HG02763 (cell line): ENCODE measurements around the gene PCDH7.

Experiments
- ATAC-seq: cut with Tn5 transposase; IDR thresholded peaks from one replicate; pipeline ENCODE4 v1.9.1; 2021; ENCODE audit warnings: mild to moderate bottlenecking, moderate library complexity; ENCODE audit not compliant: unreplicated experiment

The PCDH7 gene

GRCh38 chr4:30720021-30720660 lies at the start of gene PCDH7:
PCDH7 (plus strand) TSS chr4:30720369; CDS start chr4:30721423, 1,054 bp downstream.
- ATAC-seq: no peak

GRCh38 chr4:30671926-30672448 lies 48.2 kb upstream of the PCDH7 start:
- no peak for ATAC-seq

- ATAC-seq: no peak
Observed at GRCh38 chr4:30696191-30696590, 24.0 kb upstream of the PCDH7 start.

- no peak for ATAC-seq
Observed at GRCh38 chr4:30714408-30715031, 5.6 kb upstream of the PCDH7 start.

GRCh38 chr4:30716158-30716557 lies 4.0 kb upstream of the PCDH7 start:
- ATAC-seq: no peak

- no peak for ATAC-seq
Observed at GRCh38 chr4:30716681-30717207, 3.4 kb upstream of the PCDH7 start.

- no peak for ATAC-seq
Observed at GRCh38 chr4:30717208-30718020, 2.8 kb upstream of the PCDH7 start.

GRCh38 chr4:30718021-30718542 lies 2.1 kb upstream of the PCDH7 start:
- ATAC-seq: no peak

GRCh38 chr4:30718641-30719453 lies 1.3 kb upstream of the PCDH7 start:
- ATAC-seq: no peak

- ATAC-seq: no peak
Observed at GRCh38 chr4:30719454-30720020, 632 bp upstream of the PCDH7 start.

- ATAC-seq: no peak
Observed at GRCh38 chr4:30720661-30721184, 554 bp downstream of the PCDH7 start.

- ATAC-seq: no peak
Observed at GRCh38 chr4:30721185-30722091, 1.3 kb downstream of the PCDH7 start.

GRCh38 chr4:30722092-30722358 lies 1.9 kb downstream of the PCDH7 start:
- no peak for ATAC-seq

GRCh38 chr4:30722359-30723200 lies 2.4 kb downstream of the PCDH7 start:
- no peak for ATAC-seq

- no peak for ATAC-seq
Observed at GRCh38 chr4:30723201-30723955, 3.2 kb downstream of the PCDH7 start.

GRCh38 chr4:30724247-30724646 lies 4.1 kb downstream of the PCDH7 start:
- no peak for ATAC-seq

GRCh38 chr4:30725562-30725961 lies 5.4 kb downstream of the PCDH7 start:
- no peak for ATAC-seq
